Esophagus muscularis mucosa (tissue), 3 donors: Measurements from ENCODE around the gene RIN2.

Experiments used
- POLR2A ChIP-seq: fragments of 450-650 bp; IDR thresholded peaks from one replicate; pipeline ENCODE4 v1.6.1; 2017; ENCODE audit warnings: antibody characterized with exemption, moderate library complexity, mild to moderate bottlenecking, low read depth
- TF ChIP-seq, protein P1 (sequence below), 3 experiments: fragments of 200-600 bp in 2 of 3; fragments of 450-650 bp in 1 of 3; sonication (generic) in 2 of 3; IDR thresholded peaks; one replicate each; pipeline ENCODE4 v1.5.1; 2017 to 2019; ENCODE audit warnings: antibody characterized with exemption in 3 of 3, mild to moderate bottlenecking in 2 of 3, moderate library complexity in 1 of 3

DNA sequence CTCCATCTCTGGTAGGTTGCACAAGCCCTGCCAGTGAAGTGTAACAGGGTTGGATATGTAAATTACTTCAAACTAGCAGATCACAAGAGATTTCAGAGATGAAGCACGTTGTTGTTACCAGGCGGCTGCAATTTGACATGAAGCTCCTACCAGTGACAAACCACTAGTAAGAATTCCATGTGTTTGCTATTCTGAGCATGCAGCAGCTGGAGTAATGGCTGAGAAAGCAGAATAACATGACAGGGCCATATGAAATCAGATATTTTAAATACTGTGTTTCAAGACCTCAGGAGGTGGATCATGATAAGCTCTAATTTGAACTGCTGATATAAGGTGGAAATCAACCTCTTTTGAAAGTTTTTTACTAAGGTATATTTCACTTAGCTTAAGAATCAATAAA is 11.4 kb downstream of the RIN2 start:
- TF ChIP-seq, protein P1, sequence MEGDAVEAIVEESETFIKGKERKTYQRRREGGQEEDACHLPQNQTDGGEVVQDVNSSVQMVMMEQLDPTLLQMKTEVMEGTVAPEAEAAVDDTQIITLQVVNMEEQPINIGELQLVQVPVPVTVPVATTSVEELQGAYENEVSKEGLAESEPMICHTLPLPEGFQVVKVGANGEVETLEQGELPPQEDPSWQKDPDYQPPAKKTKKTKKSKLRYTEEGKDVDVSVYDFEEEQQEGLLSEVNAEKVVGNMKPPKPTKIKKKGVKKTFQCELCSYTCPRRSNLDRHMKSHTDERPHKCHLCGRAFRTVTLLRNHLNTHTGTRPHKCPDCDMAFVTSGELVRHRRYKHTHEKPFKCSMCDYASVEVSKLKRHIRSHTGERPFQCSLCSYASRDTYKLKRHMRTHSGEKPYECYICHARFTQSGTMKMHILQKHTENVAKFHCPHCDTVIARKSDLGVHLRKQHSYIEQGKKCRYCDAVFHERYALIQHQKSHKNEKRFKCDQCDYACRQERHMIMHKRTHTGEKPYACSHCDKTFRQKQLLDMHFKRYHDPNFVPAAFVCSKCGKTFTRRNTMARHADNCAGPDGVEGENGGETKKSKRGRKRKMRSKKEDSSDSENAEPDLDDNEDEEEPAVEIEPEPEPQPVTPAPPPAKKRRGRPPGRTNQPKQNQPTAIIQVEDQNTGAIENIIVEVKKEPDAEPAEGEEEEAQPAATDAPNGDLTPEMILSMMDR (IDR thresholded peaks at IDR 0.05): no peak
- no peak for TF ChIP-seq POLR2A
